Lower lobe of right lung (tissue), 2 donors: ENCODE data around the gene ACSM2A. TPM values are rescaled to one million over a fixed set of nuclear protein-coding genes. Genes with fewer than 3 reads are reported as not detected.
"Not testable (repeated sequence)": the region's sequence is repeated elsewhere in the genome, so short reads cannot be mapped to it uniquely, and the experiment has no call there.

Source experiments
- ATAC-seq, 2 donors: fragments of 200-7000 bp; cut with Tn5 transposase; one replicate each; pipeline ENCODE4 v1.9.1; 2020 to 2022; ENCODE audit warnings: mild to moderate bottlenecking in 2 of 2, moderate library complexity in 2 of 2
- DNase-seq: peaks from one replicate; pipeline ENCODE4 v3.0.0-alpha.2; 2020
- H3K27ac ChIP-seq: fragments of 200-600 bp; one replicate; pipeline ENCODE4 v1.8.0; 2022
- H3K27me3 ChIP-seq: fragments of 200-600 bp; one replicate; pipeline ENCODE4 v1.8.0; 2022; ENCODE audit warnings: low read depth
- H3K36me3 ChIP-seq: fragments of 200-600 bp; one replicate; pipeline ENCODE4 v1.8.0; 2022; ENCODE audit warnings: mild to moderate bottlenecking
- H3K4me1 ChIP-seq: fragments of 200-600 bp; one replicate; pipeline ENCODE4 v1.8.0; 2022
- H3K4me3 ChIP-seq: fragments of 200-600 bp; one replicate; pipeline ENCODE4 v1.8.0; 2022; ENCODE audit warnings: mild to moderate bottlenecking
- H3K9me3 ChIP-seq: fragments of 200-600 bp; one replicate; pipeline ENCODE4 v1.8.0; 2022
- intact Hi-C: fragments of 100-400 bp; cut with DNase I; formaldehyde crosslinking; loops from one replicate; pipeline ENCODE4 v1.11.0; 2022
- total RNA-seq: library from RNA; stranded (reverse); fragmentation: NEBNext Ultra II Directional; extraction: Animal tissue kit (Norgen Biotek cat#: 25700); gene quantifications from one replicate; pipeline ENCODE4 v1.2.1, GENCODE V29; 2021
- TF ChIP-seq, protein P1 (sequence below): fragments of 200-600 bp; IDR thresholded peaks from one replicate; pipeline ENCODE4 v1.8.0; 2022; ENCODE audit warnings: antibody characterized with exemption, mild to moderate bottlenecking
- donor health status: DM: no; HTN: yes; CAD: no; lungs with severe emphysema.

Gene ACSM2A
- total RNA-seq, 1 donor from 2014 or later: not detected

DNA sequence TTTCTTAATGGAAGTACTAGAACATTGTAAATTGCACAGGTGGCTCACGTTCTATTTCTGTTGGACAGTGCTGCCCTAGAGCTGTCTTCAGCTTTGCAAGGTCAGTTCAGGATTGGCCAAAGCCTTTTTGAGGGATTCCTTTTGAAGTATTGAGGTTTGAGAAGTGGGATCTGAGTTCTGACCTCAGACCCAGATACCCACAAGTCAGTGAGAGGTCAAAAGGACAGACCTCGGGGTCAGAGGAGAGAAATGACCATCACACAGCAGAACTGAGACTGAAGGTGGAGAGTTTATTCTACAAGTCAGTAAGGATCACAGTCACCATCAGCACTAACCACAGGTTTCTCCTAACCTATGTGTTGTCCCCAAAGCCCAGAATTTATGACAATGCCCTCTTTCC lies 40.3 kb upstream of the ACSM2A start:
- ATAC-seq (no peak), DNase-seq (no peak)
- no peaks in the 10 kb centered on the region for H3K27me3 ChIP-seq
- intact Hi-C loops: no loop called here
- no peak overlapping the region for H3K4me3 ChIP-seq
- TF ChIP-seq, protein P1, sequence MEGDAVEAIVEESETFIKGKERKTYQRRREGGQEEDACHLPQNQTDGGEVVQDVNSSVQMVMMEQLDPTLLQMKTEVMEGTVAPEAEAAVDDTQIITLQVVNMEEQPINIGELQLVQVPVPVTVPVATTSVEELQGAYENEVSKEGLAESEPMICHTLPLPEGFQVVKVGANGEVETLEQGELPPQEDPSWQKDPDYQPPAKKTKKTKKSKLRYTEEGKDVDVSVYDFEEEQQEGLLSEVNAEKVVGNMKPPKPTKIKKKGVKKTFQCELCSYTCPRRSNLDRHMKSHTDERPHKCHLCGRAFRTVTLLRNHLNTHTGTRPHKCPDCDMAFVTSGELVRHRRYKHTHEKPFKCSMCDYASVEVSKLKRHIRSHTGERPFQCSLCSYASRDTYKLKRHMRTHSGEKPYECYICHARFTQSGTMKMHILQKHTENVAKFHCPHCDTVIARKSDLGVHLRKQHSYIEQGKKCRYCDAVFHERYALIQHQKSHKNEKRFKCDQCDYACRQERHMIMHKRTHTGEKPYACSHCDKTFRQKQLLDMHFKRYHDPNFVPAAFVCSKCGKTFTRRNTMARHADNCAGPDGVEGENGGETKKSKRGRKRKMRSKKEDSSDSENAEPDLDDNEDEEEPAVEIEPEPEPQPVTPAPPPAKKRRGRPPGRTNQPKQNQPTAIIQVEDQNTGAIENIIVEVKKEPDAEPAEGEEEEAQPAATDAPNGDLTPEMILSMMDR: no peak
- no peaks in the 10 kb centered on the region for H3K9me3 ChIP-seq
- H3K36me3 ChIP-seq: no peaks in the 10 kb centered on the region
- no peaks in the 10 kb centered on the region for H3K4me1 ChIP-seq
- H3K27ac ChIP-seq: no peak overlapping the region

DNA sequence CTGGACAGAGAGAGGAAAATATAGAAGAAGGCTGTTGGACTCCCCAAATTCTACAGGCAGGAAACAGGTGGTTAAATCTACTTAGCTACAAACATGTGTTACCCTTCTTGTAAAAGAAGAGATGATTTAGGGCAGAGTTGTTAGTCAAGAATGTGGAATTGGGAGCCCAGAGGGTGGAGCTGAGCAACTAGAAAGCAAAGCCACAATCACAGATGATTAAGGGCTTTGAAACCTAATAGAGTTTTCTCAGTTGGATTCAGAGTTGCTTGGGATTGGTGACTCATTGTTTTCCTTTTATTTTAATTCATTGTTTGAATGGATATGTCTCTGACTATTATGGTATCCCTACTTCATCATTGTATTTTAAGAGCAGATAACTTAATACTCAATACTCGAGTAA lies 35.8 kb upstream of the ACSM2A start:
- TF ChIP-seq, protein P1: no peak
- no peak for ATAC-seq

DNA sequence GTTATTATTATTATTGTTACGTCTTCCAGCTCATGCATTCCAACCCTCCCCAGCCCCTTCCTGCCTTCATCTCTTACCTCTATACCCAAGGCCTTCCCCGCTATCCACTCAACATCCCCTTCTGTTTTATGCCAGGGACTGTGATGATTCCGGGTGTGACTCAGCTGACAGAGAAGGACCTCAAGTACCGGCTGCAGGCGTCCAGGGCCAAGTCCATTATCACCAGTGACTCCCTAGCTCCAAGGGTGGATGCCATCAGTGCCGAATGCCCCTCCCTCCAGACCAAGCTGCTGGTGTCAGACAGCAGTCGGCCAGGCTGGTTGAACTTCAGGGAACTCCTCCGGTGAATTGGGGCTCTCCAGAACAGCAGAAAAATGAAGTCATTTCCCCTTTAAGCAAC lies 32.2 kb upstream of the ACSM2A start:
- DNase-seq, H3K4me1 ChIP-seq, H3K36me3 ChIP-seq, H3K27me3 ChIP-seq, H3K27ac ChIP-seq, ATAC-seq, intact Hi-C loops, H3K9me3 ChIP-seq, H3K4me3 ChIP-seq: not testable (repeated sequence)

More for the DNA sequence above, 35.8 kb upstream of the ACSM2A start:
- no peaks in the 10 kb centered on the region for H3K9me3 ChIP-seq
- H3K4me1 ChIP-seq: no peaks in the 10 kb centered on the region
- no peaks in the 10 kb centered on the region for H3K36me3 ChIP-seq
- H3K27me3 ChIP-seq: no peaks in the 10 kb centered on the region
- intact Hi-C loops: no loop called here
- no peak overlapping the region for H3K4me3 ChIP-seq
- DNase-seq: no peak
- H3K27ac ChIP-seq: no peak overlapping the region

DNA sequence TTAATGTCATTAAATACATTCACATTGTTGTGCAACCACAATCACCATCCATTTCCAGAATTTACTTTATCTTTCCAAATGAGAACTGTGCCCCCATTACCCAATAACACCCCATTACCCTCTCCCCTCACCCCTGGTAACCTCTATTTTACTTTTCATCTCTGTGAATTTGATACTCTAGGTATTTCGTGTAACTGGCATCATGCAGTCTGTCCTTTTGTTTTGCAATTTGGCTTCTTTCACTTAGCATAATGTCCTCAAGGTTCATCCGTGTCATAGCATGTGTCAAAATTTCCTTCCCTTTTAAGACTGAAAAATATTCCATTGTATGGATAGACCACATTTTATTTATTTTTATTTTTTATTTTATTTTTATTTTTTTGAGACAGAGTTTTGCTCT lies 29.6 kb upstream of the ACSM2A start:
- intact Hi-C loops, DNase-seq, ATAC-seq: not testable (repeated sequence)

DNA sequence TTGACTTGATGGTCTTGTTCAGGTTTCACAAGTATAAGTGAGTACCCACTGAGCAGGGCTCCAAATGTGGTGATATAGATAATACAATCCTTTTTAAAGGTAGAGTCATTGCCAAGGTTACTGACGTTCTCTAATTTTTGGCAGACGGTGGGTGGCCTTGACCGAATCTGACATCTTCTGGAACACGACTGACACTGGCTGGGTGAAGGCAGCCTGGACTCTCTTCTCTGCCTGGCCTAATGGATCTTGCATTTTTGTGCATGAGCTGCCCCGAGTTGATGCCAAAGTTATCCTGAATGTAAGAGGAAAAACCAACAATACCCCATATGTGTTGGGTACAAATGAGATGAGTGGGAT lies 27.6 kb upstream of the ACSM2A start:
- H3K27me3 ChIP-seq, H3K36me3 ChIP-seq, H3K27ac ChIP-seq, H3K4me3 ChIP-seq, intact Hi-C loops, H3K9me3 ChIP-seq, H3K4me1 ChIP-seq, DNase-seq, ATAC-seq: not testable (repeated sequence)

More for the DNA sequence above, 29.6 kb upstream of the ACSM2A start:
- H3K4me1 ChIP-seq, H3K27ac ChIP-seq, H3K4me3 ChIP-seq, H3K36me3 ChIP-seq, H3K9me3 ChIP-seq, H3K27me3 ChIP-seq: not testable (repeated sequence)

DNA sequence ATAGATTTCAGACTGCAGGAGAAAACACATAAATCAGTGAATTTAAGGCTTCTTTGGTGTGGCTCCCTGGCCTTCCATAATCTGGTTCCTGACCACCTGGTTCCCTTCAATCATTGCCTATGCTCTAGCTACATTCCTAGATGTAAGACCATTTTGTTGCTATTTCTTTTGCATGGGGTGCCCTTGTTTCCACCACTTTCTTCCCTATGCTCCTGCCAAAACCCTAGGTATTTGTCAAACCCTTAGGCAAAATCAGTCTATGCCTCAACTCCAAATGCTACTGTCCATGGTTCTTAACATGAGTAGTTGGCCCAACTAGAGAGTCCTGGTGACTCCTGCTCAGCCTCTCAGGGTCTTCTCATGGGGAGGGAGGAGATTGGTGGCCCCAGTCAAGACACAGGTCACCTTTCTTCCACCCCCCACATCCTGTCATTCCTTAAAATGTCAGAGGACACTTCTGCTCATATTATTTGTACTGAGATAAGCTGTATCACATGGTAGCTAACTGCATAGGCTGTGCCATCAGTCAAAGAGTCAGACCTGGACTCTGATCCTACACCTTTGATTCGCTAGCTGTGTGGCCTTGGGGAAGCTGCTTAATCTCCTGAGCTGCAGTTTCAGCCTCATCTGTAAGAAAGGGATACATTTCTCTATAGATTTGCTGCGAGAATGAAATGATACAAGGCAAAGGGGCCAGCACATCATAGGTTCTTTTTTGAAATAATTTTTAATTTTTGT lies 27.0 kb upstream of the ACSM2A start:
- no peak for ATAC-seq
- TF ChIP-seq, protein P1: no peak

DNA sequence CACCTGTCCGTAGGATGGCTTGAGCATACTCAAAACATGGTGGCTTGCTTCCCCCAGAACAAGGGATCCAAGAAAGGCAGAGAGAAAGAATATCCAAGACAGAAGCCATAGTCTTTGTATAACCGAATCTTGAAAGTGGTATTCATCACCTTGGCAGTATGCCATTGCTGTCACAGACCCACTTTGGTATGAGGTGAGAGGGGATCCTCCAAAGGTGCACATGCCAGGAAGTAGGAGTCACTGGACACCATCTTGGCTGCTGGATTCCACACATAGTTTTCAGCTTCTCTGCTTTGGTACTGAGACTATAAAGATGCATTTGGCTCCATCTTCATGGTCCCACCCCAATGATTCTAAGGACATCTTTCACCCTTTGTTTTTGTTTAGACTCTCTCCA lies 23.9 kb upstream of the ACSM2A start:
- H3K4me3 ChIP-seq, DNase-seq, intact Hi-C loops, H3K27ac ChIP-seq, H3K27me3 ChIP-seq, ATAC-seq, H3K36me3 ChIP-seq, H3K9me3 ChIP-seq, H3K4me1 ChIP-seq: not testable (repeated sequence)

More for the DNA sequence above, 27.0 kb upstream of the ACSM2A start:
- Histone ChIP-seq H3K27me3 (no peaks in the 10 kb centered on the region), H3K36me3 (no peaks in the 10 kb centered on the region), H3K4me1 (no peaks in the 10 kb centered on the region), H3K4me3 (no peak overlapping the region), H3K9me3 (no peaks in the 10 kb centered on the region), H3K27ac (no peak overlapping the region)
- intact Hi-C loops: no loop called here
- no peak for DNase-seq

DNA sequence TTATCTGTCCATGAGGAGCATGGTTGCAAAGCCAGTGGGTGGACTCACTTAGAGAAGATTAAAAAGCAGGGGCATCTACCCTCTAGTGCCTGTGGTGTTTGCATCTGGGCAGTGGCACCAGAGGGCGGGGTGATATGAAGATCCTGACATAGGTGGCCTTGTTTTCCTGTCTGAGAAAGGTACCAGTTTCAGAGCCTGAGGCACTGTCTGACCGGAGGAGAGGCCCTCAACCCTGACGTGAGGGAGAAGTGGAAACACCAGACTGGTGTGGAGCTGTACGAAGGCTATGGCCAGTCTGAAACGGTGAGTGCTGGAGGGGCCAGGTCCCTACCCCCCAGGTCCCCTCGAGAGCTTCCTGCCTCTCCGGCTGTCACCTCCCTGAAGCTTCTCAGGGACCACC lies 21.8 kb upstream of the ACSM2A start:
- ATAC-seq, DNase-seq, H3K27ac ChIP-seq, H3K4me1 ChIP-seq, H3K36me3 ChIP-seq, H3K4me3 ChIP-seq, H3K9me3 ChIP-seq, intact Hi-C loops, H3K27me3 ChIP-seq: not testable (repeated sequence)

DNA sequence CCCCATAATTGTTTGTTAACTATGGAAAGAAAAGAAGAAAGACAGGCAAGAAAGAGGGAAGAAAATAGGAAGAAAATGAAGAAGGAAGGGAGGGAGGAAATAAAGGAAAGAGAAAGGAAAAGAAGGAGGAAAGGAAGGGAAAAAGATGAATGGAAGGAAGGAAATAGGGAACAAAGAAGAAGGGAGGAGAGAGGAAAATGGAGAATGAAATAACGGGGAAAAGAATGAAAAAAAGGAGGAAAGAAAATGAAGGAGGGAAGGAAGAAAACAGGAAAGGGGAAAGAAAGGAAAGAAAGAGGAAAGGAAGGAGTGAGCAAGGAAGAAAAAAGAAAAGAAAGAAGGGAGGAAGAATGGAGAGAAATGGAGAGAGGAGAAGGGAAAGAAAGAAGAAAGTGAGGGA lies 20.8 kb upstream of the ACSM2A start:
- H3K27ac ChIP-seq, H3K4me3 ChIP-seq, ATAC-seq, DNase-seq, H3K27me3 ChIP-seq, intact Hi-C loops, H3K9me3 ChIP-seq, H3K36me3 ChIP-seq, H3K4me1 ChIP-seq: not testable (repeated sequence)
